OCI-LY1 (cell line): ENCODE results near the gene OTP.

Experiments
- H2AFZ ChIP-seq: fragments of 200-600 bp; sonication (generic), shearing (Covaris generic); 2 replicates; pipeline ENCODE4 v1.6.0; 2014; ENCODE audit warnings: antibody characterized with exemption, mild to moderate bottlenecking, low read length
- H3F3A ChIP-seq: fragments of 200-600 bp; sonication (generic), shearing (Covaris generic); 2 replicates; pipeline ENCODE4 v1.6.0; 2014; ENCODE audit warnings: mild to moderate bottlenecking, antibody characterized with exemption, low read length, moderate library complexity; ENCODE audit not compliant: insufficient read depth
- H3K27ac ChIP-seq: fragments of 200-600 bp; sonication (generic); 2 replicates; pipeline ENCODE4 v1.5.1; 2014; ENCODE audit warnings: low read length, mixed run types, mild to moderate bottlenecking, low read depth; ENCODE audit not compliant: poor library complexity, severe bottlenecking
- H3K27me3 ChIP-seq: fragments of 200-600 bp; sonication (generic); 2 replicates; pipeline ENCODE4 v1.6.0; 2014; ENCODE audit warnings: antibody characterized with exemption, mild to moderate bottlenecking, low read length, moderate library complexity; ENCODE audit not compliant: insufficient read depth
- H3K36me3 ChIP-seq: fragments of 200-600 bp; sonication (generic); 2 replicates; pipeline ENCODE4 v1.6.1; 2014; ENCODE audit warnings: mild to moderate bottlenecking, antibody characterized with exemption, low read length, moderate library complexity, mixed read lengths; ENCODE audit not compliant: insufficient read depth
- H3K4me1 ChIP-seq: fragments of 200-600 bp; sonication (generic); 2 replicates; pipeline ENCODE4 v1.5.1; 2014; ENCODE audit warnings: mild to moderate bottlenecking, low read length, moderate library complexity; ENCODE audit not compliant: insufficient read depth, severe bottlenecking
- H3K4me2 ChIP-seq: fragments of 200-600 bp; sonication (generic), shearing (Covaris generic); 2 replicates; pipeline ENCODE4 v1.6.1; 2014; ENCODE audit warnings: low read length
- H3K4me3 ChIP-seq: fragments of 200-600 bp; sonication (generic); 2 replicates; pipeline ENCODE4 v1.5.1; 2014; ENCODE audit warnings: low read length, low read depth, mild to moderate bottlenecking, mixed read lengths; ENCODE audit not compliant: poor library complexity, severe bottlenecking
- H3K79me2 ChIP-seq: fragments of 200-600 bp; shearing (Covaris generic); 2 replicates; pipeline ENCODE4 v1.6.1; 2016; ENCODE audit warnings: mixed run types, low read length, mixed read lengths; ENCODE audit not compliant: insufficient read depth
- H3K9ac ChIP-seq: fragments of 200-600 bp; sonication (generic), shearing (Covaris generic); 2 replicates; pipeline ENCODE4 v1.6.1; 2014; ENCODE audit warnings: mild to moderate bottlenecking, low read length, mixed read lengths
- H3K9me2 ChIP-seq: fragments of 200-600 bp; sonication (generic), shearing (Covaris generic); 2 replicates; pipeline ENCODE4 v1.6.1; 2014; ENCODE audit warnings: low read depth, mild to moderate bottlenecking, low read length, mixed read lengths
- H3K9me3 ChIP-seq: fragments of 200-600 bp; shearing (Covaris generic); 2 replicates; pipeline ENCODE4 v1.6.1; 2014; ENCODE audit warnings: low read length, mixed read lengths
- H4K20me1 ChIP-seq: fragments of 200-600 bp; sonication (generic), shearing (Covaris generic); 2 replicates; pipeline ENCODE4 v1.6.0; 2016; ENCODE audit warnings: mild to moderate bottlenecking, low read length; ENCODE audit not compliant: insufficient read depth
- CTCF ChIP-seq: fragments of 200-600 bp; sonication (generic), shearing (Covaris generic); IDR thresholded peaks from 2 replicates; pipeline ENCODE4 v1.5.1; 2017; ENCODE audit warnings: mild to moderate bottlenecking, antibody characterized with exemption, low read length, moderate library complexity, mixed read lengths
- EZH2 ChIP-seq: fragments of 200-600 bp; sonication (generic), shearing (Covaris generic); IDR thresholded peaks from 2 replicates; pipeline ENCODE4 v1.8.0; 2017; ENCODE audit warnings: borderline replicate concordance, mixed run types, mild to moderate bottlenecking, antibody characterized with exemption, low read length, moderate library complexity, mixed read lengths

Gene OTP

GRCh38 chr5:77641963-77642737, 3.6 kb upstream of the OTP start:
- H4K20me1 ChIP-seq: no peaks in the 10 kb centered on the region

GRCh38 chr5:77641397-77641943, 3.0 kb upstream of the OTP start:
- H3K79me2 ChIP-seq: no peaks in the 10 kb centered on the region
- H2AFZ ChIP-seq: no peak overlapping the region
- H3F3A ChIP-seq: no peaks in the 10 kb centered on the region
- H3K27ac ChIP-seq: no peak overlapping the region
- peaks cover 2% of the 10 kb centered on the region for H3K4me1 ChIP-seq
- no peak overlapping the region for H3K9ac ChIP-seq
- no peaks in the 10 kb centered on the region for H4K20me1 ChIP-seq
- peaks cover under 1% of the 10 kb centered on the region; the same call in 1 of the 2 replicates for H3K27me3 ChIP-seq
- H3K4me2 ChIP-seq: no peak overlapping the region
- TF ChIP-seq CTCF (no peak), EZH2 (no peak)
- no peaks in the 10 kb centered on the region for H3K36me3 ChIP-seq
- no peak overlapping the region for H3K4me3 ChIP-seq
- H3K9me3 ChIP-seq: no peaks in the 10 kb centered on the region
- no peaks in the 10 kb centered on the region for H3K9me2 ChIP-seq

More at GRCh38 chr5:77641963-77642737, 3.6 kb upstream of the OTP start:
- Histone ChIP-seq H2AFZ (no peak overlapping the region), H3K79me2 (no peaks in the 10 kb centered on the region), H3K4me3 (no peak overlapping the region), H3K27me3 (no peaks in the 10 kb centered on the region), H3K9ac (no peak overlapping the region), H3K27ac (no peak overlapping the region), H3K36me3 (no peaks in the 10 kb centered on the region), H3F3A (no peaks in the 10 kb centered on the region), H3K9me2 (no peaks in the 10 kb centered on the region), H3K9me3 (no peaks in the 10 kb centered on the region), H3K4me1 (peaks cover 2% of the 10 kb centered on the region), H3K4me2 (no peak overlapping the region)
- TF ChIP-seq EZH2: no peak
- TF ChIP-seq CTCF: no peak

GRCh38 chr5:77640589-77641396, 2.3 kb upstream of the OTP start:
- no peak overlapping the region for H3K27ac ChIP-seq
- H3K4me1 ChIP-seq: peaks cover 2% of the 10 kb centered on the region
- H3K9ac ChIP-seq: no peak overlapping the region
- no peak overlapping the region for H2AFZ ChIP-seq
- H3K4me2 ChIP-seq: no peak overlapping the region
- TF ChIP-seq EZH2 (no peak), CTCF (no peak)
- no peaks in the 10 kb centered on the region for H3K36me3 ChIP-seq
- H4K20me1 ChIP-seq: no peaks in the 10 kb centered on the region
- no peak overlapping the region for H3K4me3 ChIP-seq
- H3K79me2 ChIP-seq: no peaks in the 10 kb centered on the region
- no peaks in the 10 kb centered on the region for H3K9me2 ChIP-seq
- no peaks in the 10 kb centered on the region for H3F3A ChIP-seq
- H3K9me3 ChIP-seq: no peaks in the 10 kb centered on the region
- peaks cover 4% of the 10 kb centered on the region; the same call in 1 of the 2 replicates for H3K27me3 ChIP-seq
